Measurements from ENCODE around the gene FABP2.

FABP2 gene

DNA sequence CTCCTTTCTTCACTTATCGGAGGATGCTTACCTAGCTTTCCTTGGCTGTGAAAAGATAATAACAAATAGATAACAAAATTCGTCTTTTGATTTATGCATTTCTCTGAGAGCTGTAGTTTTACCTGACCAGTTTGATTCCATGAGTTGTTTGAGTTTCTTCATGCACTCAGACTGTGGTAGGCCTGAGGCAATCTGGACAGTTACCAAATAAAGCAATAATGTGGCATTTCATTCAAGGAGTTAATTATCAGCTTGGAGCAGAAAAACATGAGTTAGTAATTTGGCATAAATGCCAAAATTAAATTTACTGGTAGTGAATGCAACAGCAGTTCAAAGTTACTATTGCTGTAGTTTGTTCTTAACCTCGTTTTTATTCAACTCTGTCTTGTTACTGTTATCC lies 53.5 kb downstream of the FABP2 start:
- no peak overlapping the region for H3K4me3 ChIP-seq (replicated peaks in 1 of 2; ENCODE audit: low read depth in 2 of 2, low read length in 2 of 2)
- TF ChIP-seq, protein P1, sequence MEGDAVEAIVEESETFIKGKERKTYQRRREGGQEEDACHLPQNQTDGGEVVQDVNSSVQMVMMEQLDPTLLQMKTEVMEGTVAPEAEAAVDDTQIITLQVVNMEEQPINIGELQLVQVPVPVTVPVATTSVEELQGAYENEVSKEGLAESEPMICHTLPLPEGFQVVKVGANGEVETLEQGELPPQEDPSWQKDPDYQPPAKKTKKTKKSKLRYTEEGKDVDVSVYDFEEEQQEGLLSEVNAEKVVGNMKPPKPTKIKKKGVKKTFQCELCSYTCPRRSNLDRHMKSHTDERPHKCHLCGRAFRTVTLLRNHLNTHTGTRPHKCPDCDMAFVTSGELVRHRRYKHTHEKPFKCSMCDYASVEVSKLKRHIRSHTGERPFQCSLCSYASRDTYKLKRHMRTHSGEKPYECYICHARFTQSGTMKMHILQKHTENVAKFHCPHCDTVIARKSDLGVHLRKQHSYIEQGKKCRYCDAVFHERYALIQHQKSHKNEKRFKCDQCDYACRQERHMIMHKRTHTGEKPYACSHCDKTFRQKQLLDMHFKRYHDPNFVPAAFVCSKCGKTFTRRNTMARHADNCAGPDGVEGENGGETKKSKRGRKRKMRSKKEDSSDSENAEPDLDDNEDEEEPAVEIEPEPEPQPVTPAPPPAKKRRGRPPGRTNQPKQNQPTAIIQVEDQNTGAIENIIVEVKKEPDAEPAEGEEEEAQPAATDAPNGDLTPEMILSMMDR (IDR thresholded peaks at IDR 0.05; ENCODE audit: low read depth, low read length) = no peak
- DNase-seq (ENCODE audit: low read depth in 2 of 2) = peak in 1 of 2 donors; percentile 3

Measured in cardiac fibroblast (primary cell).